GM10266 (cell line): Measurements from ENCODE around the gene IRGQ.
A peak's percentile ranks its signal among the peaks of the same experiment; 100 is the strongest.

ENCODE experiments used
- DNase-seq: peaks from one replicate; pipeline ENCODE4 v3.0.0; 2012; ENCODE audit errors: extremely low spot score
- TF ChIP-seq, protein P1 (sequence below): IDR thresholded peaks from 2 replicates; pipeline ENCODE4 v1.5.1; 2012; ENCODE audit warnings: mild to moderate bottlenecking, low read depth; ENCODE audit not compliant: control insufficient read depth, insufficient read depth; ENCODE audit errors: missing control alignments

The IRGQ gene

DNA sequence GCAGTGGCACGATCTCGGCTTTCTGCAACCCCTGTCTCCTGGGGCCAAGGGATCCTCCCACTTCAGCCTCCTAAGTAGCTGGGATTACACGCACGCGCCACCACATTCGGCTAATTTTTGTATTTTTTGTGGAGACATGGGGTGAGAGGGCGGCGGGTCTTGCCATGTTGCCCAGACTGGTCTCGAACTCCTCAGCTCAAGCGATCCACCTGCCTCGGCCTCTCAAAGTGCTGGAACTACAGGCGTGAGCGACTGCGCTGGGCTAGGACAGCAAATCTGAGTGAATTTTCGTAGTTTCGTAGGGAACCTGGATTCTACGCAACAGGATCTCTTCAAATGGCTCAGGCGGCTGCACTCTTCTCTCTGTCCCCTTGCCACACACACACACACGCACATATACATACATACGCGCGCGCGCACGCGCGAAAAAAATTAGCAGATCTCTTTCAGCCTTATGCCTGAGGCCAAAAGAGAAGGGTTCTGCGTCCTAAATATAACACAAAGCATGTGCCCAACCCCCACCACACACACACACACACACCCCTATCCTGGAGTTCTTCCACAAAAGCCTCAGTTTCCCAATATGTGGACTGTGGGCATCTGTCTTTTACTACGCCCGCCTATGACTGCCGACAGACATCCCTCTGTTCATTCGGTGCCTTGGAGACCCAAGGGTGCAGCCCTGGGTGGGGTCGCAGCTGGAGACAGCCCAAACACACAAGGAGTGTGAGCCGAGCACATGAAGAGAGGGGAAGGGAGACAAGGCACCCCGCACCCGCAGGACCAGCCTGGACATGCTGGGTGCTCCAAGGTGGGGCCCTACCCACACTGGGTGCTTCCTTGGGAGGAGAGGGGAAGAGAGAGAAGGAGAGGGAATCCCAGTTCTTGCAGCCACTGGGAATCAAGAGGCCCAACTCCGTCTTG is 19.7 kb downstream of the IRGQ start:
- TF ChIP-seq, protein P1, sequence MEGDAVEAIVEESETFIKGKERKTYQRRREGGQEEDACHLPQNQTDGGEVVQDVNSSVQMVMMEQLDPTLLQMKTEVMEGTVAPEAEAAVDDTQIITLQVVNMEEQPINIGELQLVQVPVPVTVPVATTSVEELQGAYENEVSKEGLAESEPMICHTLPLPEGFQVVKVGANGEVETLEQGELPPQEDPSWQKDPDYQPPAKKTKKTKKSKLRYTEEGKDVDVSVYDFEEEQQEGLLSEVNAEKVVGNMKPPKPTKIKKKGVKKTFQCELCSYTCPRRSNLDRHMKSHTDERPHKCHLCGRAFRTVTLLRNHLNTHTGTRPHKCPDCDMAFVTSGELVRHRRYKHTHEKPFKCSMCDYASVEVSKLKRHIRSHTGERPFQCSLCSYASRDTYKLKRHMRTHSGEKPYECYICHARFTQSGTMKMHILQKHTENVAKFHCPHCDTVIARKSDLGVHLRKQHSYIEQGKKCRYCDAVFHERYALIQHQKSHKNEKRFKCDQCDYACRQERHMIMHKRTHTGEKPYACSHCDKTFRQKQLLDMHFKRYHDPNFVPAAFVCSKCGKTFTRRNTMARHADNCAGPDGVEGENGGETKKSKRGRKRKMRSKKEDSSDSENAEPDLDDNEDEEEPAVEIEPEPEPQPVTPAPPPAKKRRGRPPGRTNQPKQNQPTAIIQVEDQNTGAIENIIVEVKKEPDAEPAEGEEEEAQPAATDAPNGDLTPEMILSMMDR, result no peak
- DNase-seq, result no peak

DNA sequence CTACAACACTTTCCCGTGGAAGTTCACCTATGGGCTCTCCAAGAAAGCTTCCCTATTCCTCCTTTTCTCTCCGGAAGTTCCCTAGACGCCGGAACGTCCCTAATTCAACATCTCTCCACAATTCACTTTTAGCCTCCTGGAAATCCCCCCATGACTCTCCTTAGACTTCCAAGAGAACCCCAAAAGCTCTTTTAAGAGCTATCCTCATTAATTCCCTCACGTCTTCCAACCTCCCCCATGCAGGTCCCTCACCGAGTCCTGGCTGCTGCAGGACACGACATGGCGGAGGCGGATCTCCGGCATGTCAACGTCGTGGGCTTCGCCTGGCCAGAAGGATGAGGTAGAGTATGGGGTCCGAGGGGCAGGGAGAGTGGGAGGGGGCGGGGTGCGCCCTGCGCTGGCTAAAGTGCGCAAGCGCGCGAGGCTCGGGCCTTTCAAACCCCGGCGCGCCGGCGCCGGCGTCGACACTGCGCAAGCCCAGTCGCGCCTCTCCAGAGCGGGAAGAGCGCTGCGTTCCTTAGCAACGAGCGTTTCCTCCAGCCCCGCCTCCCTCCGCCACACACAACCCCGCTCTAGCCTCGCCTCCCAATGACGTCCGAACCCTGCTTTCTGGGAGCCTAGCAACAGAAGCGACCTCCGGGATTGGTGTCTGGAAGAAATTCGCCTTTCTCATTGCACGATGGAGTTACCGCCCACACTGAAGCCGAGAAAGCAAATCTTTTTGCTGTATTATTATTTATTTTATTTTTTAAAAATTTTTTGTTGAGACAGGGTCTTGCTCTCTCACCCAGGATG is 20.6 kb downstream of the IRGQ start, which contains the start of the genes PINLYP and XRCC1:
PINLYP (plus strand) TSS at position 646 of the 795 bp plus-strand sequence. CDS start 1,391 bp downstream, outside the sequence.
XRCC1 (minus strand) TSS at position 372 of the 795 bp plus-strand sequence; CDS start at position 303, 69 bp downstream.
- TF ChIP-seq, protein P1, result no peak
- peak; percentile 96 for DNase-seq

DNA sequence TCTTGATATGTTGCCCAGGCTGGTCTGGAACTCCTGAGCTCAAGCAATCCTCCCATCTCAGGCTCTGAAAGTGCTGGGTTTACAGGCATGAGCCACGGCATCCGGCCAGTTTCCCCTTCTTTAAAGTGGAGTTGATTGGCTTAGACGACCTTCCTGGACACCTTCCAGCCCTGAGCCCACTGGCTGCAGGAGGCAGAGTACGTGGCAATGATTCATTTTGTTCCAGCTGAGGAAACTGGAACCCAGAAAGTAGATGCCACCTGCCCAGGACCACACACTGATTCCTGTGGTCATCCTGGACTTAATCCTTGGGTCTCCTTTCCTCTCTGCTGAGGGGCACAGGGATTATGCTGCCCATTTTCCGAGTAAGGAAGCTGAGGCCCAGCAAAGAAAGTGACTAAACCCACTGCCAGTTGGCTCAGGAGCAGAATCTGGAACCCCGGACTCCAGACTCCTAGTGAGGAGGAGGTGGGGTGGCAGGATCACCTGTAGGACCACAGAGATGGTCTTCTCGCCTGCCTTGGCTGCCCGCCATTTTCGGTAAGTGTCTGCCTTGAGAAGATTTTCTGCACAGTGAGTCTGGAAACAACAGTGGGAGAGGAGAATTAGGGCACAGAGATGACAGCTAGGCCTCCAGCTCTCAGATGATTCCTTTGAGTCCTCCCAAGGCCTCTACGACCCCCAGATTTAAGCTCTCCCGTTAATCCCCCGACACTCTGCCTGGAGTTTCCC is 21.3 kb downstream of the IRGQ start:
- DNase-seq, result no peak
- TF ChIP-seq, protein P1, result no peak

DNA sequence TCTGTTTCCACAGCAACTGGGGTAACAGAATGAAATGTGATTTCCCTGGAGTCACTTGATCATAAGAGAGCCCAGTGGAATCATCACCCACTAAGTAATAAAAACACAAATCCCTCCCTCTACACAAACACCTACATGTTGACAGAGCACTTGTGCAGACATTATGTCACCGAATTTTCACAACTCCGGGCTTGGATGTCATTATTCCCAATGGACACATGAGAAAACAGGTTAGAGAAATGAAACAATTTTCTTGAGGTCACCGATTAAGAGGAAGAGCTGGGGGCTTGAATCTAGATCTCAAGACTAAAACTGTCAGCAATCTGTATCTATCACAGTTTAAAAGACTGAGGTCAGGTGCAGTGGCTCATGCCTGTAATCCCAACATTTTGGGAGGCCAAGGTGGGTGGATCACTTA is 23.8 kb downstream of the IRGQ start:
- TF ChIP-seq, protein P1, result no peak
- DNase-seq, result no peak

DNA sequence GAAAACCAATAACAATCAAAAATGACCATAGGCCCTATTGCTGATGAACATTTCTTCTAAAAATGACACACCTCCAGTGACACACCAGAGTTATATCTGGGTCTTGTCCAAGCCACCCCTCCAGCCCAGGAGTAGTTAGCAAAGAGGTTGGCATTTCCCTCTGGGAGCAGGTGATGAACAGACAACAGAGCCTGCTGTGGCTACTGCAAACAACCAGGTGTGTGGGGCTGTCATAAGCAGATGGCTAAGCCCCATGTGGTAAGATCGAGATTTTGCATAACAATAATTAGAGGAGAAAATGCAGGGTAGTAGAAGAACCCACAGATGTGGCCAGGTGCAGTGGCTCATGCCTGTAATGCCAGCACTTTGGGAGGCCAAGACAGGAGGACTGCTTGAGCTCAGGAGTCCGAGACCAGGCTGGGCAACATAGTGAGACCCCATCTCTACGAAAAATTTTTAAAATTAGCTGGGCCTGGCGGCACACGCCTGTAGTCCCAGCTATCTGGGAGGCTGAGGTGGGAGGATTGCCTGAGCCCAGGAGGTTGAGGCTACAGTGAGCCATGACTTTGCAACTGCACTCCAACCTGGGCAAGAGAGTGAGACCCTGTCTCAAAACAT is 25.7 kb downstream of the IRGQ start:
- DNase-seq, result no peak
- TF ChIP-seq, protein P1, result no peak

DNA sequence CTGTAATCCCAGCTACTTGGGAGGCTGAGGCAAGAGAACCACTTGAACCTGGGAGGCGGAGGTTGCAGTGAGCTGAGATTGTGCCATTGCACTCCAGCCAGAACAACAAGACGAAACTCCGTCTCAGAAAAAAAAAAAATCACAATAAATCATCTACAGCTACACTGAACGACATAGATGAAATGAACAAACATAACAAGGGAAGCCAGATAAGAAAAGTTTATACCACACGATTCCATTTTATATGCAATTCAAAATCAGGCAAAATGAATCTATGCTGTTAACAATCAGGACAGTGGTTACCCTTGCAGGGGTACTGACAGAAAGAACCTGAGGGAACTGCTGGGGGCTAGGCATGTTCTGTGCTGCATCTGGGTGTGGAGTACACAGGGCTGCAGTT is 26.3 kb downstream of the IRGQ start:
- DNase-seq, result no peak
- TF ChIP-seq, protein P1, result no peak
